Measurements from ENCODE around the gene ABHD17A. TPM values are rescaled to one million over a fixed set of nuclear protein-coding genes. Genes with fewer than 3 reads are reported as not detected.

ABHD17A gene
- total and polyA plus RNA-seq, 2 of the 8 experiments (the other 6 are each of a cell fraction or from before 2014, with no cell fraction given), result 41.2 to 87.4 TPM

- no peak overlapping the region for H3K27ac ChIP-seq (ENCODE audit: low read depth, low read length)
- H2BK20ac ChIP-seq (ENCODE audit: low read length), result no peak overlapping the region
- peak overlapping the region; percentile 37 to 58; a peak in 3 of 4 replicates for H3K4me2 ChIP-seq (ENCODE audit: insufficient read depth in 1 of 2, low read depth in 2 of 2, low read length in 2 of 2)
- TF ChIP-seq E2F6 (IDR thresholded peaks at IDR 0.05) (0 out of 2 replicates have a peak, but pooled peaks have one; percentile 92), RFX5 (IDR thresholded peaks at IDR 0.05; ENCODE audit: borderline replicate concordance, low read depth, low read length) (no peak), MAX (IDR thresholded peaks at IDR 0.05) (peak; percentile 61; the same call in 1 of the 2 replicates)
- H3K23ac ChIP-seq (ENCODE audit: insufficient read length), result no peak overlapping the region
- H3K4me3 ChIP-seq (ENCODE audit: extremely low read depth in 1 of 4, insufficient read depth in 2 of 4, low read depth in 3 of 4, low read length in 4 of 4), result peak overlapping the region in 2 of 4 experiments; percentile 10 to 53; a peak in 4 of 8 replicates
- H3K14ac ChIP-seq (ENCODE audit: insufficient read length), result no peak overlapping the region
- no peak overlapping the region for H2AFZ ChIP-seq (ENCODE audit: low read length)
- no peaks in the 10 kb centered on the region for H3K9me3 ChIP-seq (ENCODE audit: insufficient read depth in 2 of 2, low read depth in 1 of 2, low read length in 1 of 2)
- no peak overlapping the region for H2AK5ac ChIP-seq (ENCODE audit: low read depth, low read length)
- peak overlapping the region; percentile 22 for H4K8ac ChIP-seq (ENCODE audit: extremely low read depth, insufficient read depth, low read length)
- FAIRE-seq, result no peak
- no peak overlapping the region for H3K4ac ChIP-seq (replicated peaks; ENCODE audit: insufficient read length, low read depth, low read length)
- H3K18ac ChIP-seq (ENCODE audit: extremely low read depth, low read length), result no peak overlapping the region; the same call in 1 of the 2 replicates
- H4K5ac ChIP-seq (ENCODE audit: insufficient read length, low read depth, low read length), result no peak overlapping the region
- H4K91ac ChIP-seq (replicated peaks; ENCODE audit: insufficient read length, low read length), result no peak overlapping the region
- ChIA-PET POLR2A (ENCODE audit: partially characterized antibody) (interaction anchor here (0.8 to 1.3 kb wide), 3 partner anchors 11 to 14 kb away, joined by 3 to 4 read pairs (median 3); no protein-coding TSS in a partner anchor), CTCF (ENCODE audit: partially characterized antibody) (interaction anchor here (1.3 to 2.1 kb wide), 3 partner anchors 10 to 56 kb away, joined by 3 to 11 read pairs (median 5); no protein-coding TSS in a partner anchor)
- H3K79me1 ChIP-seq (ENCODE audit: low read depth, low read length), result peaks cover 9% of the 10 kb centered on the region
- H3K27me3 ChIP-seq (replicated peaks in 1 of 4; ENCODE audit: control insufficient read depth in 3 of 4, extremely low read depth in 1 of 4, insufficient read depth in 3 of 4, low read length in 3 of 4), result no peaks in the 10 kb centered on the region
- 54% methylated on average over 27 of the region's 66 CpGs; no CpG with 5 or more reads in 1 of the 2 experiments for WGBS, 2 experiments (ENCODE audit: extremely low coverage in 1 of 2, insufficient coverage in 1 of 2, insufficient read length in 1 of 2, insufficient replicate concordance in 2 of 2, low coverage in 1 of 2, low lambda C conversion rate in 2 of 2, missing lambda C conversion rate in 1 of 2)
- peaks cover 15 to 21% of the 10 kb centered on the region in 2 experiments for H4K20me1 ChIP-seq (replicated peaks in 1 of 2; ENCODE audit: control insufficient read depth in 1 of 2, insufficient read depth in 2 of 2, low read length in 2 of 2)
- H3K36me3 ChIP-seq (ENCODE audit: control insufficient read depth in 2 of 4, insufficient read depth in 4 of 4, low read length in 3 of 4), result no peaks in the 10 kb centered on the region
- peaks cover 10 to 31% of the 10 kb centered on the region in 2 experiments for H3K79me2 ChIP-seq (ENCODE audit: control insufficient read depth in 1 of 2, insufficient read depth in 2 of 2, low read length in 2 of 2)
- no peak overlapping the region for H3K9ac ChIP-seq (replicated peaks in 1 of 4; ENCODE audit: extremely low read depth in 1 of 4, low read depth in 3 of 4, low read length in 3 of 4)
- H2BK120ac ChIP-seq (replicated peaks; ENCODE audit: low read depth, low read length), result no peak overlapping the region
- H2BK15ac ChIP-seq (ENCODE audit: low read length), result no peak overlapping the region
- no peak overlapping the region for H2BK12ac ChIP-seq (ENCODE audit: low read depth, low read length)
- peaks cover 0 to 38% (median 31%) of the 10 kb centered on the region in 4 experiments; a peak in 6 of 7 replicates for H3K4me1 ChIP-seq (replicated peaks in 1 of 4; ENCODE audit: control insufficient read depth in 3 of 4, insufficient read depth in 4 of 4, low read length in 3 of 4)
- 0 out of 2 replicates have a peak overlapping the region, but pooled peaks have one; percentile 35 for H2BK5ac ChIP-seq (ENCODE audit: low read depth, low read length)
- DNase-seq (ENCODE audit: low read depth in 1 of 2, low spot score in 2 of 2), result no peak
- no peak overlapping the region for H3K56ac ChIP-seq (replicated peaks; ENCODE audit: insufficient read length, low read depth, low read length)
- H3K23me2 ChIP-seq (ENCODE audit: low read depth, low read length), result peaks cover 4% of the 10 kb centered on the region; the same call in 1 of the 2 replicates
Observed at GRCh38 chr19:1851654-1852580, 33.4 kb downstream of the ABHD17A start.
